Measurements from ENCODE around the gene OTOF.

The OTOF gene

DNA sequence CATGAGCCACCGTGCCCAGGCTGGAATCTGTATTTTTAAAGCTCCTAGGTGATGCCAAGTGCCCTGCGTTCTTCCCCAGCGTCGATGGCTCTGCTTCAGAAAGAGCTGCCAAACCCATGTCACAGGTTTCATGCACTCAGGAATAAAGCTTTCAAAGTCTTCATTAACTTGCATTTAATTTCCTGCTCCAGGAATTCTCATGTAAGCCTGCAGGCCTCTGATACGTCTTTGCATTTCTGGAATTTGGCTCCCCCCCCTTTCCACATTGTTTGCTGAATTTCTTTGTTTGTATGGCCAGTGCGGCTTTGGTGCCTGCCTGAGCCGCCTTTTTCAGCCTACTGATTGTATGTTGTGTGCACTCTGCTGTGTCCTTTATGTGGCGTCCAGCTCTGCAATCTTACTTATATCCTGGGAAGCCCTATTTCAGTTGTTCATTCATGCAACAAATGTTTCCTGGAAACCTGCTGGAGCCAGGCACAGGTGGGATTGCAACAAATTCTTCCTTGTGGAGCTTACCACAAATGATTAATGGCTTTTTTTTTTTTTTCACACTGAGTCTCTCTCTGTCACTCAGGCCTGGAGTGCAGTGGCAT, 17.9 kb upstream of the OTOF start:
- DNase-seq, result no peak

DNA sequence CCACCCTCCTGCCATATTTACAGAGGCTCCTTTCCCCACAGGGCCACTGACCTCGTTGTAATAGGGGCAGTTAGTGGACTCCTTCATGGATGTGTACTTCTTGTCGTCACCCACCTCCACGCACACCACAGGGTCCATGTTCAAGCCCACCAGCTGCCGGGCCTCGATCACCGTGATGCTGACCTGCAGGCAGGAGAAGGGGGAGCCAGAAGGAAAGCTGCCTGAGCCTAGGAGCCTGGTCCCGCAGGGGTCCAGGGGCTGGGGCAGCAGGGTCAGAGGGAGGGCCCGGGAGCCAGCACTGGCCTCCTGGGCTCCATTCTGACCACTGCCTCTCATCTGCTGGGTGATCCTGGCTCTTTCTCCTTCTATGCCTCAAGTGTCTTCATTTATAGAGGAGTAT, 17.0 kb upstream of the OTOF start:
- no peak for DNase-seq

DNA sequence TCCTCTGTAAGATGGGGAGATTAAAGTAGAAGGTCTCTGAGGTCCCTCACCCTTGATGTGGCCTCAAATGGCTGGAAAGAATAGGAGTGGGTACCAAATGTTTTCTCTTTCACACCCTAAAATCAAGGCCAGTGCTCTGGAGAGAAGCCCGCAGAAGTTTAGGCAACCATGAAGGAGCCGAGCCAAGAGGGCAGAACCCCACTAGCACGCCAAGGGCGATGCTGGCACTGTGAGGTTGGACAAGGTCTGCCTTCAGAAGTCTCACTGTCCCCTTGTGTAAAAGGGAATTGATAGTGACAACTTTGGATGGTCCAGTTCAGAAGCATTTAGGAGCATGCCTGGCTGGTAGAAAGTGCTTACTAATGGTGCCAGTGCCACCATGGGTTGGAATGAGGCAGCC, 16.3 kb upstream of the OTOF start:
- DNase-seq, result no peak

DNA sequence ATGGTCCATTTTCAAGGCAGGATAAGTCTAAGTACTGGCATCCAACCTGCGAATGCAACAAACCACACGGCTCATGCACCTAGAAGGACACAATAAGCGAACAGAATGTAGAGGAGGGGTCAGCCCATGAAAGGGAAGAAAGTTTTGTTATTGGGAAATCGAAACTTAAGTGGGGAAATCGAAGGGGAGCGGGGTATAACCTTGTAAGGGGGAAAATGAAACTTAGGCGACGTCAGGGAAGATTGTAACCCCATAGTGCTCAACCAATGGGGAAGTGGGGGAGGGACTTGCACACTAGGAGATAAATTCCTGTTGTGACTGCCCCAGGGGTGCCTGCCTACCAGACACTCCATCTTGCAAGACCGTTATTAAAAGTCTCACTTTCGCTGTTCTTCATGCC, 15.6 kb upstream of the OTOF start:
- DNase-seq, result no peak

DNA sequence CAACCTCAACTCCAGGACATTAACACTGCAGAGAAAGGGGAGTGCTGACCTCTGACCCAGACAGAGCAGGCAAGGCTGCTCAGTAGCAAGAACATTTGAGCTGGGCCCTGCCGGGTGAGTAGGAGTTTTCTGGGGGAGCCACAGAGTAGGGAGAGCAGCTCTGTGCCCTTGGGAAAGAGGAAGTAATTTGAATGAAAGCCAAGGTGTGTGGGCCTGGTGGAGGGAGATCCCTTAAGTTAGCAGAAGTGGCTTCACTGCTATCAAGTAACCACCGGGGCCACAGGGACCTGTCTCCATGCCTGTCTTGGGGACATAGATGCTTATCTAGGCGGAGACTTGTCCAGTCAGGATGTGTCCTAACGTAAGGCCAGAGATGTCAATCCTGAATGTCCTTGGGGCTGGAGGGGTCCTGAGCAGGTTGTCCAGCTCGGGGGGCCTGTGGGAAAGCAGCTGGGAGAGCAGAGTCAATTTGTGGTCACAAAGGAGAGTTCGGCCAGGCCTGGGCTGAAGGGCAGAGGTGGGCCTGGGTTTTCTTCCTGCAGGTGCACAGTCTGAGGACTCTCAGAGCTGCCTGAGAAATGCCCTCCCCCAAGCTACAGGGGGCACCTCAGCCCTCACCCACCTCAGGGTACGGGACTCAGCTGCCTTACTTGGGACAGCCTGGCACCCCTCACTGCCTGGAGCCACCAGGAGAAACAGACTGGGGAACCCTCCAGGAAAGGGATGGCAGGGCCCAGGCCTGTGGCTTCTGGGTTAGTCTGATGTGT, 15.0 kb upstream of the OTOF start:
- DNase-seq, result no peak

DNA sequence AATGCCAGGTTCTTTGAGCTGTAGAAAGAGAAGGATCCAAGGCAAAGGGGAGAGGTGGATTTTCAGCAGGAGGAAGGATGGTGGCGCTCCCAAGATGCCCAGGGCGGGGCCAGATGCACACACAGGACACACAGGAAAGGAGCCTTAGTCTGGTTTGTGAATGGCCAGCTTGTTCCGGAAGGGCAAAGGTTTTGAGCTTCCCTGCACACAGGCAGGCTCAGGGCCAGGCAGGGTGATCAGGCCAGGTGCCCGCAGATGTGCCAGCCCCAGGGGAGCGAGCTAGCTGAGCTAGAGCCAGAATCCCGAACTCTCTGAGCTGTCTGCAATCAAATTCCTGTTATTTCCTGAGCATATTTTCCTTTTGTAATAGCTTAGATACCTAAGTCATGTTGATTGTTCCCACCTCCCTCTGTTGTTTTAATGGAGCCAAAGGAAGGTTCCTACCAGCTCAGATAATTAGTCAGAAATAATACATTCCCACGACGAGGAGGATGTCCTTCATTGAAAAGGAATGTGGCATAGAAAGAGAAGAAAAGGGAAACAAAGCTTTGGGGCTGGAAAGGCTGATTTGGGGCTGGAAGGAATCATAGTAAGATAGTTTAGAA, 13.7 kb upstream of the OTOF start:
- no peak for DNase-seq

DNA sequence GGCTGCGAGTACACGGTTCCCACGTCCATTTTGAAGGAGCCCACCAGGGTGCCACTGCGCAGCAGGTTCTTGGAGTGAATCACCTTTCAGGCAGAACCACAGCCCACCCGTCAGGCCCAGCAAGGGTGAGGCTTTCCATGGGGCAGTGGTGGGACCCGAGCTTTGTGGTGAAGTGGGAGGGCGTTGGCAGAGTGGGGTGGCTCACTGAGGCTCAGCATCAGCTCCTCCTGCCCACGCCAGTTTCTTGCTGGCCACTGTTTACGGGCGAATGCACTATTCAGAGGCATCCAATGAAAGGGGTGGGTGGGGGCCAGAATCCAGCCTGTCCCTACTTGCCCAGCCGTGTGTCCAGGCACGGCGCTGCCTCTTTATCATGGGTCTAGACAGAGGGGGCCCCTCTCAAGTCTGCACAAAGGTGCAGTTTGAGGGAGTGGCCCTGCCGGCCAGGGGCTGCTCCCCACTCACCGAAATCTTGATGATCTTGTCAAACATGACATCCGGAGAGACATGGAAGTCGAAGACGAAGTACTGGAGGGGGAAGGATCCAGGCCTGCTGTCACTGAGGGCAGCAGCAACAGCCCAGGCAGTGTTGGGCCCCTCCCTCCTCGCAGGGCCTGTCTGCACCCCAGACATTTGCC, 11.4 kb upstream of the OTOF start:
- DNase-seq, result no peak

DNA sequence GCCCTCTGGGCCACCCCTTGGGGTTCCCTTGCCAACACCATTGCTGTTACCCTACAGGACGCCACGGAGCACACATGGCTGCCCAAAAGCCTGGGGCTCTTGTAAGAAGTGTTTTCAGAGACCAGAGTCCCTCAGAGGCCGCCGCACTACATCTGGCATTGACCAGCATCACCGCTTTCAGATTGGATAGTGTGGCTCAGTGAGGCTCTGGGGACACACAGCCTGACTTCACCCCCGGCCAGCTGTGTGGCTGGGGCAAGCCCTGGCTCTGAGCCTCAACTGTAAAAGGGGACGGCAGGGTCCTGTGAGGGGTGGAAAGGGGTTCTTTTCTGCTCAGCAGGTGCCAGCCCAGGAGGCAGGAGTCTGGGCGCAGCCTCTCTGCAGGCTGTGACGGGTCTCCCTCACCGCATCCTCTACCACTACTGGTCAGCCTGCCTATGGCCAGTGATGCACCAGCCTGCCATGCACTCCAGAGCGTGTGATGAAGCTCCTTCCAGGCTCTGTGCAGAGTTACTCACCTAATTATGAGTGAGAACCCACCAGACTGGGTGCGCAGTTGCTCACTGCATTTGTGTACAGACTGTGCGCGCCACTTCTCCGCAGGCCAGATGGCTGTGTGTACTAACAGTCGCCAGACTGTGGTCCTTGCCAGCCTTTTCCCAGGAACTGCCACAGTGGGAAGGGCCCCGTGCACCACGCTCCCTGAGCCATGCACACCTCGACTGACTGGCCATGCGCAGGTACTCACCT, 10.7 kb upstream of the OTOF start:
- peak; percentile 94 for DNase-seq

DNA sequence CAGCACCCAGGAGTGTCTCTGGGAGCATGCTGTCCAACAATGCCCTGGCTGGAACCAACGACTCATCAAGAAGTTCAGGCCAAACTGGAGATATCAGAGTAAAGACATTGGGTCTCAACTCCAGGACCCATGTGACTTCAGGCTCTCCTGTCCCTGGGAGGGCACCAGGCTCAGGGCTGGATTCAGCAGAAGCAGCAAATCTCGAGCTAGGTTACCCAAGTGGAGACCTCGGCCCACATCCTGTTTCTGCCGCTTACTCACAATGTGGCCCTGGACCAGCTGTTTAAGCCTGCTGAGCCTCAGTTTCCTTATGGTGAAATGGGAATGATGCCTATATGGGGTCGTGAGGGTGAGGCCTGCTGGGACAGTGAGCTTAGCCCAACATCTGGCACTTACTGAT, 9.3 kb upstream of the OTOF start:
- no peak for DNase-seq

DNA sequence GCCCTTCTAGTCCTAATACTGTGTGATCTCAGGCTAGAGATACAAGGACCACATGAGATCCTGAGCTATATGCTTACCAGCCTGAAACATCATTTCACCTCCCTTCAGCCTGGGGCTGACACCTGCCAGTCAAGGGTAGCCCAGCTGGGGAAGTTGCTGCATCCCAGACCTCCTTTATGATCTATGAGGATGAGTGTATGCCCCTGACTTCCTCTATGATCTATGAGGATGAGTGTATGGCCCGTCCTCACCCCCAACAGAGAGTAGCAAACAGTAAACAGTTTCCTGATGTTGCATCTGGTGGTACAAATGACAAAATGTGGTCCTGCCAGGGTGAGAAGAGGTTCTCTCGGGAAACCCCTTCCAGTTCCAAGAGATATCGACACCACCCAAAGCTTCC, 8.9 kb upstream of the OTOF start:
- DNase-seq, result no peak

DNA sequence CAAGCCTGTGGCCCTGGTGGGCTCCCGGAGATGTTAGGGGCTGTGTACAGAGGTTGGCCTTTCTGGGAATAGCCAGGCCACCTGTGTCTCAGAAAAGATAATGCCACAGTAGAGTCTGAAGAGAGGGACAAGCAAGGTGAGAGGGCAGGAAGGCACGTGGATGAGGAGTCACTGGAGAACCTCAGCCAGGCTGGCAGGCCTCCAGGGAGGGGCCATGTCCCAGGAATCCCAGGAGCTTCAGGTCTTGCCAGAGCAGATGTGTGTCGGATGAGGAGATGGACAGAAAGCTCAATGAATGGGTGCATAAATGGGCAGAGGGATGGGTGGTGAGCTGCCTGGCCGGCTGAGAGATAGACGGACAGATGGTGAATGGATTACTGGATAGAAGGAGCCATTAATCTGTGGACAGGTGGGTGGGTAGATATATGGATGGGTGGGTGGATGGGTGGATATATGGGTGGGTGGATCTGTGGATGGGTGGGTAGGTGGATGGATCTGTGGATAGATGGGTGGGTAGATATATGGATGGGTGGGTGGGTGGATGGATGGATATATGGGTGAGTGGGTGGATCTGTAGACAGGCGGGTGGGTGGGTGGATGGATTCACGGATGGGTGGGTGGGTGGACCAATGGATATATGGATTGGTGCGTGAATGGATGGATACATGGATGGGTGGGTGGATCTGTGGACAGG, 7.9 kb upstream of the OTOF start:
- DNase-seq, result no peak

DNA sequence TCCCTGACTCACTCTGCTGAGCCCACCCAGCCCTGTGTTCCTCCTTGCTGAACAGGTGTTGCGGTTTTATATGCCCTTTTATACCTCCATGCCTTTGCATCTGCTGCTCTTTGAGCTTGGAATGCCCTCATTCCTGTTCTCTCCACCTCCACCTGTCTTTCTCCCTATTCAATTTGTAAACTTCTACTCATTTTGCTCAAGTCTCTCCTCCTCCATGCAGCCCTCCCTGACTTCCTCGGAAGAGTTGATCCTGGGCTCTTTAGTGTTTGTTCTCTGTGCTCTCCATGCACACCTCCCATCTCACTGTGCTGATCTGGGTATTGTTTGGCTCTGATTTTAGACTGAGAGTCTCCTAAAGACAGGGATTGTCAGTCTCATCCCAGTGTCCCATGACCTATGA, 7.2 kb upstream of the OTOF start:
- DNase-seq, result no peak

DNA sequence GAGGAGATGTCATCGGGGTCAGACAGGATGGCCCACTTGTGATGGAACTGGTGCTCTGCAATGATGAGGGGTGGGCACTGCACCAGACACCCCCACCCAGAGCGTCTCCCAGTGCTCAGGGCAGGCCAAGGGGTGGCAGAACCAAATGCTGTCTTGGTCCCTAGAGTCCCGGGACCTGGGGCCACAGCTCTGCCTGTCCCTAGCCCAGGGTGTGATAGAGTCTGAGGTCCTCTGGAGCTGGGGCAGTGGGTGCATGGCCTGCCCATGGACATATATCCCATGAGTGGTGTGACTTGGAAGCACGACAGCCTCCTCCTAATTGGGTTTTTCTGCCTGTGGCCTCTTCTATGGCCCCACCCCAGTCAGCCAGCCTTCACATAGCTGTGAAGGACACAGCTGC, 6.7 kb upstream of the OTOF start:
- no peak for DNase-seq

DNA sequence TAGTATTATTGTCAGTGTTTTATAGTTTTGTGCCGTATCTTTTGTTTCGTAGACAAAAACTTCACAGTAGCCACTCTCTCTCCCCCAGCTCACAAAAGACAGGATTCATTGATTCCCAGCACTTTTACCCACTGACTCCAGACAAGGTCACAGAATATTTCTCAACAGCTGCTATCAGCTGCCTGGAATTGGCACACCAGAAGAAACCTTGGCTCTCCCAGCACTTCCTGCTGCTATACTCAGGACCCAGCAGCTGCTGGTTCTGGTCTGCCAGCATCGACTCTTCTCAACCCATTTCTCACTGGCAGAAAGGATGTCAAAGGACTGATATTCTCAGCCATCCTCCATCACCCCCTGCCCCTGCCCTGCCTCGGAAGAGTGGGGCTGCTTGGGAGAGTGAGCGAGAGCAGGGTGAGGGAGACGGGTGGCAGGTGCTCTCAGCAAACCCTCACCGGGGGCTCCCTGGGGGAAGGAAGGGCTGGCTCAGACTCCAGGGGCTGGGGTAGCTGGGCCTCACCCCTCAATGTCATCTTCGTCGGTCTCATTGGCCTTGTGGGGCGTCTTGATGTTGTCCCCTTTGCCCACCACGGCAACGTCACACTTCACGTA, 6.1 kb upstream of the OTOF start:
- peak; percentile 62 for DNase-seq

DNA sequence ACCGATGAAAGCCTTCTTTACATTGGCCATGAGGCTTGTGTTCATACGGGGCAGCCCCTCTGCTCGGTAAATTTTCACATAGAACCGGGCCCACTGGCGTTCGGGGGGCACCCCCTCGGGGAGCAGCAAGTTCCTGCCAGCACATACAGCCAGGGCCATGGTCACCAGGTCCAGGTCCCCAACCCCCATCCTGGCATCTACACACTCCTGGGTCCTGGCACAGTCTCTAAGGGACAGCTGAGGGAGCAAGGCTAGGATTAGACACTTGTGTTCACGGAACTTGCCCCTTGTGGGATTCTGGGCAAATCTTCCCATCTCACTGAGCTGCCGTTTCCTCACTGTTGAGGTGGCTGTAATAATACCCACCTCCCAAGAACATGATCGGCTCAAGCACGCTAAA, 5.6 kb upstream of the OTOF start:
- DNase-seq, result no peak

DNA sequence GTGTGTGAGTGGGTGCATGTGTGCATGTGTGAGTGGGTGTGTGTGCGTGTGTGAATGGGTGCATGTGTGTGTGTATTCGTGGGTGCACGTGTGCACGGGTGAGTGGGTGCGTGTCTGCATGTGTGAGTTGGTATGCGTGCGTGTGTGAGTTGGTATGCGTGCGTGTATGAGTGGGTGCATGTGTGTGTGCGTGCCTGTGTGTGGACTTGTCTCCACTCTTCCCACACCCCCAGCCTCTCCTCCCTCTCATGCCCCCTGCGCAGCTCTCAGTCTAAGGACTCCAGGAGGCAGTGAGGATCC, 5.1 kb upstream of the OTOF start:
- DNase-seq, result no peak

DNA sequence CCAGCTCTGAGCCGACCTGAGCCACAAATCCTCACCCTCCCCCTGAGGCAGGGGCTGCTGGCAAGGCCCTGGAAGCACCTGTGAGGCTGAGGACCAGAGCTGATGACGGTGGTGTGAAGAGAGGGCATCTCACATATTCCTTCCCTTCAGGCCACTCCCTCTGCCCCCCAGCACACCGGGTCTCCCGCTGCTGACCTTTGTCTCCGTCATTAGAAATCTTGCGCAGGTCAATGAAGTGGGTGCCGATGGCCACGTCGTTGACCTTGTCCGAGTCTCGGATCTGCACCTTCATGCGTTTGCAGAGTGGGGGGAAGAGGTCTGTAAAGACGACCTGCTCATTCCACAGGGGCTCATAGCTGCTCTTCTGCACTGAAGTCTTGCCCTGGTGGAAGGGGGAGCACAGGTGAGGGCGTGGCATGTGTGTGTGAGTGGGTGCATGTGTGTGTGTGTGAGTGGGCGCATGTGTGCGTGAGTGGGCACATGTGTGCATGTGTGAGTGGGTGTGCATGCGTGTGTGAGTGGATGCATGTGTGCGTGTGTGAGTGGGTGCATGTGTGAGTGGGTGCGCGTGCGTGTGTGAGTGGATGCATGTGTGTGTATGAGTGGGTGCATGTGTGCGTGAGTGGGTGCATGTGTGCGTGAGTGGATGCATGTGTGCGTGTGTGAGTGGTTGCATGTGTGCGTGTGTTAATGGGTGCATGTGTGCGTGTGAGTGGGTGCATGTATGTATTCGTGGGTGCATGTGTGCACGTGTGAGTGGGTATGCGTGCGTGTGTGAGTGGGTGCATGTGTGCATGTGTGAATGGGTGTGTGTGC, 4.5 kb upstream of the OTOF start:
- no peak for DNase-seq

DNA sequence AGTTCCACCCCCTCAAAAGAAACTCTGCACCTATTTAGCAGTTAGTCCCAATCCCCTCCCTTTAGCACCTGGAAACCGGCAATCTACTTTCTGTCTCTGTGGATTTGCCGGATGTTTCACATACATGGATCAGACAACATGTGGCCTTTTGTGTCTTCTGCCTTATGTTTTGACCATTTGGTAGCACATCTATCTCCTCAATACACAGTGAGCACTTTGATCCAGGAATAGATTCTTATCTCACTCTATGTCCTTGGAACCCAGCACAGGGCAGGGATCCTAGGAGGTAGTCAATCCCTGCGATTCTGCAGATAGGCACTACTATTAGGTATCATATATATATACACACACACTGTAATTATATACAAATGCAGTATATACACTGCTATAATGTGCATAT, 3.8 kb upstream of the OTOF start:
- DNase-seq, result no peak

DNA sequence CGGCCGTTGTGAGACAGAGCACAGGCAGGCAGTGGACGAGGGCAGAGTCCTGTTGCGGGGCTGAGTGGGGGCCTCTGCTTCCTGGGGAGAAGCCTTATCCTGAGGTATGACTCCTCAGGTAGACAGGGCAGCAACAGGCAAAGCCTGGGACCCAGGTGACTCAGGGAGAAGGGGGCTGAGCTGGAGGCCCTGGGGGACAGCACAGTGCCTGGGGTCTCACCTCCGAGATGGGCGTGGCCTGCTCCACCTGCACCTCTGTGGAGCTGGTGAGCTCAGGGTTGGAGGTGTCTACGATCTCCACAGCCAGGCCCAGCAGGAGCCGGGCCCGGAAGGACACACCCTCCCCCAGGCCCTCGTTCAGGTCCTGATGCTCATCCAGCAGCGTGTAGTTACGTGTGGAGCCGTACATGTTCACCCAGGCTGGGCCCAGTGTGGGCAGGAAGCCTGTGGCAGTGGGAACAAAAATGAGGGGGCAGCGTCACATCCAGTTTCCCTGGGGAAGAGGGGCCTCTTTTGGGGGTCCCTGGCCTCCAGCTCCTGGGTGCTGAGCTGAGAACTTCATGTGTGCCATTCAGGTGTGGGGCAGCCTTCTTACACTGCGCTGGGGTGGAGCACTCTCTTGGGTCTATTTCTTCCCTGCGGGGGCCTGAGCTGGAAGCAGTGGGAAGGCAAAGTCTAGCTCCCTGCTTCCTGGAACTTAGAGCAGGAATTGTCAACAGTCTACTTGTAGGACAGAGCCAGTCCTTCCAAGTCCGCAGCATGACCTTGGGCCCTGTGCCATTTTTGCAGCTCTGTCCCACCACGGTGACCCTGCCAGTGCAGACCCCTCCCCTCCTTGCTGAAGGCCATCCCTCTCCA, 2.9 kb upstream of the OTOF start:
- DNase-seq, result no peak

DNA sequence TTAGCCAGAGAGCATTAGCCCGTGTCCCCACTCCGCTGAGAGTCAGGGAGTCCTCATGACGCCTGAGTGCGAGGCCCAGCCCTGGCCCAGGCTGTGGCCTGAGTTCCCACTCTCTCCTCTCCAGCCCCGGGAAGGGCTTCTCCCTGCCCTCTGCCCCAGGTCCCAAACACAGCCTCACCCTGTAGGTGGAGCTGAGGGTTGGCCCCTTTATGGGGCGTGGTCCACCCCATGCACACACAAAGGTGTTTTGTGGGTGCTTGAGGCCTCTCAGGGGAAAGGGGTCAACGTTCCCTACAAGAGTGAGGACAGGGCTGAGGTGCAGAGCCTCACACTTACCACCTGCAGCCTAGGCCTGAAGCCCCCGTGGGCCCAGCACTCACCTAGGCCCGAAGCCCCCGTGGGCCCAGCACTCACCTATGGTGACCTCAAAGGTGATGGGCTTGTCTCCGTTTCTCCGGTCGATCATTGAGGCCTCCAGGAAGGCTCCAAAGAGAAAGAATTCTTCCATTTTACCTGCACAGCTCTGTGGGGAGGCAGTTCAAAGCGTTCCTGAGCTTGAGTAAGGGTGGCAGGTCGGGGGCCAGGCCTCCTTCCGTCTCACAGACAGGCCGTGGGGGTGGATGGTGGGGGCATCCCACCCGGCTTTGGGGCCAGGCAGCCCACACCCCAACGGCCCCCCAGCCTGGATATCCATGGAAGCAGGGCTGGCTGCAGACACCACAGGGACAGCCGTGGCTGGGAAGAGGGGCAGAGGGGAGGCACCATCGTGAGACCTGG, 2.1 kb upstream of the OTOF start:
- no peak for DNase-seq

All from NCI-H1694 (cell line).